H9 (cell line): Measurements from ENCODE around the gene TTLL1. TPM values are rescaled to one million over a fixed set of nuclear protein-coding genes. Genes with fewer than 3 reads are reported as not detected.

Source experiments
- DNase-seq: peaks from one replicate; pipeline ENCODE4 v3.0.0-alpha.2; 2017
- H2AFZ ChIP-seq: one replicate; pipeline ENCODE4 v1.6.1; 2013; ENCODE audit warnings: mild to moderate bottlenecking, low read length, control low read depth, moderate library complexity
- H2AK5ac ChIP-seq: 2 replicates; pipeline ENCODE4 v1.6.1; 2013; ENCODE audit warnings: low read length, control low read depth, mixed read lengths; ENCODE audit not compliant: insufficient read length
- H2BK120ac ChIP-seq: one replicate; pipeline ENCODE4 v1.6.1; 2013; ENCODE audit warnings: low read depth, mild to moderate bottlenecking, low read length, control low read depth, inconsistent platforms; ENCODE audit not compliant: poor library complexity, severe bottlenecking
- H2BK12ac ChIP-seq: 2 replicates; pipeline ENCODE4 v1.6.1; 2013; ENCODE audit warnings: low read length, control low read depth, mixed read lengths, low read depth; ENCODE audit not compliant: insufficient read length
- H2BK15ac ChIP-seq: 2 replicates; pipeline ENCODE4 v1.6.1; 2013; ENCODE audit warnings: low read depth, low read length, control low read depth
- H2BK20ac ChIP-seq: one replicate; pipeline ENCODE4 v1.6.1; 2013; ENCODE audit warnings: low read depth, mild to moderate bottlenecking, low read length, control low read depth, inconsistent platforms; ENCODE audit not compliant: poor library complexity, severe bottlenecking
- H2BK5ac ChIP-seq: 2 replicates; pipeline ENCODE4 v1.6.1; 2013; ENCODE audit warnings: low read length, control low read depth, mixed read lengths; ENCODE audit not compliant: insufficient read length
- H3K14ac ChIP-seq: 2 replicates; pipeline ENCODE4 v1.6.1; 2013; ENCODE audit warnings: low read length, control low read depth; ENCODE audit not compliant: insufficient read depth
- H3K18ac ChIP-seq: 2 replicates; pipeline ENCODE4 v1.6.1; 2013; ENCODE audit warnings: low read depth, mild to moderate bottlenecking, mixed read lengths, low read length, control low read depth; ENCODE audit not compliant: insufficient read length
- H3K23ac ChIP-seq: 2 replicates; pipeline ENCODE4 v1.6.1; 2013; ENCODE audit warnings: low read length, control low read depth, mixed read lengths, low read depth; ENCODE audit not compliant: insufficient read length
- H3K23me2 ChIP-seq: 2 replicates; pipeline ENCODE4 v1.6.1; 2013; ENCODE audit warnings: low read depth, mild to moderate bottlenecking, mixed read lengths, low read length, control low read depth; ENCODE audit not compliant: insufficient read length, poor library complexity, severe bottlenecking
- H3K27ac ChIP-seq: 2 replicates; pipeline ENCODE4 v1.5.1; 2013; ENCODE audit warnings: low read length, control low read depth, mixed read lengths, low read depth; ENCODE audit not compliant: insufficient read length
- H3K27me3 ChIP-seq: 2 replicates; pipeline ENCODE4 v1.6.1; 2013; ENCODE audit warnings: low read length, control low read depth, inconsistent platforms; ENCODE audit not compliant: insufficient read depth
- H3K4ac ChIP-seq: 2 replicates; pipeline ENCODE4 v1.6.1; 2013; ENCODE audit warnings: low read depth, mild to moderate bottlenecking, control low read depth, inconsistent platforms, low read length, moderate library complexity
- H3K4me1 ChIP-seq: 2 replicates; pipeline ENCODE4 v1.6.1; 2013; ENCODE audit warnings: low read length, control low read depth, inconsistent platforms; ENCODE audit not compliant: insufficient read depth
- H3K4me2 ChIP-seq: 2 replicates; pipeline ENCODE4 v1.6.1; 2013; ENCODE audit warnings: low read length, control low read depth, mixed read lengths; ENCODE audit not compliant: insufficient read length, insufficient read depth
- H3K56ac ChIP-seq: 2 replicates; pipeline ENCODE4 v1.6.1; 2013; ENCODE audit warnings: low read depth, mild to moderate bottlenecking, mixed read lengths, low read length, control low read depth; ENCODE audit not compliant: insufficient read length
- H3K79me1 ChIP-seq: 2 replicates; pipeline ENCODE4 v1.6.1; 2013; ENCODE audit warnings: low read depth, mild to moderate bottlenecking, moderate library complexity, low read length, control low read depth, inconsistent platforms; ENCODE audit not compliant: insufficient read depth, poor library complexity, severe bottlenecking
- H3K79me2 ChIP-seq: 2 replicates; pipeline ENCODE4 v1.6.1; 2013; ENCODE audit warnings: low read length, control low read depth, inconsistent platforms; ENCODE audit not compliant: insufficient read depth
- H3K9ac ChIP-seq: 2 replicates; pipeline ENCODE4 v1.6.1; 2013; ENCODE audit warnings: low read length, control low read depth, mixed read lengths; ENCODE audit not compliant: insufficient read length; ENCODE audit errors: extremely low read depth
- H3K9me3 ChIP-seq: one replicate; pipeline ENCODE4 v1.6.1; 2013; ENCODE audit warnings: low read depth, low read length, inconsistent platforms; ENCODE audit not compliant: control insufficient read depth
- H3T11ph ChIP-seq: one replicate; pipeline ENCODE4 v1.6.1; 2013; ENCODE audit warnings: mild to moderate bottlenecking, low read length, control low read depth, inconsistent platforms
- H4K20me1 ChIP-seq: one replicate; pipeline ENCODE4 v1.6.1; 2013; ENCODE audit not compliant: control insufficient read depth, insufficient read length, insufficient read depth
- H4K5ac ChIP-seq: 2 replicates; pipeline ENCODE4 v1.6.1; 2013; ENCODE audit warnings: low read depth, mild to moderate bottlenecking, mixed read lengths, low read length, control low read depth; ENCODE audit not compliant: insufficient read length
- H4K8ac ChIP-seq: replicated peaks from 2 replicates; pipeline ENCODE4 v1.6.1; 2013; ENCODE audit warnings: low read length, control low read depth, mixed read lengths, low read depth; ENCODE audit not compliant: insufficient read length
- H4K91ac ChIP-seq: 2 replicates; pipeline ENCODE4 v1.6.1; 2013; ENCODE audit warnings: low read depth, mild to moderate bottlenecking, moderate library complexity, mixed read lengths, low read length, control low read depth; ENCODE audit not compliant: insufficient read length
- H3K27ac Mint-ChIP-seq, 3 experiments: 2 replicates in 2 of 3; 3 replicates in 1 of 3; pipeline ENCODE4 v1.8.0; 2020 to 2021; ENCODE audit warnings: mixed read lengths in 3 of 3, mild to moderate bottlenecking in 1 of 3, moderate library complexity in 1 of 3
- H3K27me3 Mint-ChIP-seq: 2 replicates; pipeline ENCODE4 v1.8.0; 2021; ENCODE audit warnings: low read depth, mild to moderate bottlenecking, moderate library complexity, mixed read lengths
- H3K36me3 Mint-ChIP-seq, 3 experiments: 2 replicates in 2 of 3; 3 replicates in 1 of 3; pipeline ENCODE4 v1.8.0; 2020 to 2021; ENCODE audit warnings: low read depth in 3 of 3, mixed read lengths in 3 of 3; ENCODE audit not compliant: insufficient read depth in 1 of 3
- H3K4me1 Mint-ChIP-seq, 2 experiments: 2 replicates each; pipeline ENCODE4 v1.8.0; 2020; ENCODE audit warnings: mixed read lengths in 2 of 2
- H3K4me3 Mint-ChIP-seq, 2 experiments: 2 replicates in 1 of 2; 3 replicates in 1 of 2; pipeline ENCODE4 v1.8.0; 2020 to 2021; ENCODE audit warnings: mild to moderate bottlenecking in 2 of 2, mixed read lengths in 2 of 2, moderate library complexity in 1 of 2
- H3K9me3 Mint-ChIP-seq, 2 experiments: 2 replicates in 1 of 2; 3 replicates in 1 of 2; pipeline ENCODE4 v1.8.0; 2020; ENCODE audit warnings: mild to moderate bottlenecking in 2 of 2, mixed read lengths in 2 of 2, moderate library complexity in 1 of 2
- CTCF ChIP-seq: fragments of 200-600 bp; sonication (generic); conservative IDR thresholded peaks from 3 replicates; pipeline ENCODE4 v1.8.0; 2021; ENCODE audit warnings: antibody characterized with exemption, mild to moderate bottlenecking
- WGBS: extraction: QIAGEN DNeasy Blood & Tissue Kit; methylation state at CpG from one replicate; pipeline ENCODE4 v1.1.7; 2013; ENCODE audit warnings: missing lambda C conversion rate, low lambda C conversion rate, mixed read lengths; ENCODE audit not compliant: insufficient read length; ENCODE audit errors: extremely low coverage; 5-methylcytosine and 5-hydroxymethylcytosine counted together
- total RNA-seq: library from RNA; stranded (reverse); gene quantifications from 2 replicates; pipeline ENCODE4 v1.2.1, GENCODE V29; 2021

The TTLL1 gene
- total RNA-seq, 1 experiment from 2014 or later, result 4.1 TPM

- Histone ChIP-seq H3K79me1 (no peaks in the 10 kb centered on the region), H3K9me3 (no peaks in the 10 kb centered on the region), H3K4me2 (peak overlapping the region; percentile 53), H4K5ac (no peak overlapping the region), H3K56ac (no peak overlapping the region), H3K14ac (no peak overlapping the region), H4K20me1 (no peaks in the 10 kb centered on the region), H2AFZ (no peak overlapping the region), H3K9ac (peak overlapping the region; percentile 31), H4K8ac (no peak overlapping the region), H3T11ph (no peak overlapping the region), H3K23ac (no peak overlapping the region), H3K4ac (no peak overlapping the region), H2BK15ac (no peak overlapping the region), H2BK20ac (no peak overlapping the region), H3K27me3 (no peaks in the 10 kb centered on the region), H2BK5ac (no peak overlapping the region), H3K4me1 (peaks cover 8% of the 10 kb centered on the region; the same call in 1 of the 2 replicates), H4K91ac (no peak overlapping the region), H2AK5ac (no peak overlapping the region), H3K79me2 (peaks cover 23% of the 10 kb centered on the region; the same call in 1 of the 2 replicates), H3K27ac (no peak overlapping the region), H2BK120ac (no peak overlapping the region), H3K23me2 (peaks cover 9% of the 10 kb centered on the region), H3K18ac (no peak overlapping the region), H2BK12ac (no peak overlapping the region)
- no peak for DNase-seq
- peaks cover 2 to 7% (median 5%) of the 10 kb centered on the region in 3 experiments; a peak in 4 of 7 replicates for H3K36me3 Mint-ChIP-seq
- peaks cover 24 to 25% of the 10 kb centered on the region in 2 experiments for H3K4me1 Mint-ChIP-seq
- peak overlapping the region in 1 of 3 experiments; percentile 84; a peak in 1 of 7 replicates for H3K27ac Mint-ChIP-seq
- peaks cover 3% of the 10 kb centered on the region in 2 experiments; a peak in 3 of 5 replicates for H3K9me3 Mint-ChIP-seq
- H3K27me3 Mint-ChIP-seq, result peaks cover 9% of the 10 kb centered on the region
- H3K4me3 Mint-ChIP-seq, result peak overlapping the region; percentile 96 to 99
- TF ChIP-seq CTCF, result no peak
- WGBS, result no CpG with 5 or more reads among the region's 5 CpGs
Observed at GRCh38 chr22:43015677-43016042, 73.5 kb downstream of the TTLL1 start.
